Stimulated activated CD8-positive, alpha-beta memory T cell treated with anti-CD3 and anti-CD28 coated beads, Interleukin-15, amount 100 ng/mL, for 24 hours (primary cell): ENCODE measurements around the gene GSTO1.

Experiments
- DNase-seq: peaks from one replicate; pipeline ENCODE4 v3.0.0-alpha.2; 2020; ENCODE audit warnings: low read depth

The GSTO1 gene

DNA sequence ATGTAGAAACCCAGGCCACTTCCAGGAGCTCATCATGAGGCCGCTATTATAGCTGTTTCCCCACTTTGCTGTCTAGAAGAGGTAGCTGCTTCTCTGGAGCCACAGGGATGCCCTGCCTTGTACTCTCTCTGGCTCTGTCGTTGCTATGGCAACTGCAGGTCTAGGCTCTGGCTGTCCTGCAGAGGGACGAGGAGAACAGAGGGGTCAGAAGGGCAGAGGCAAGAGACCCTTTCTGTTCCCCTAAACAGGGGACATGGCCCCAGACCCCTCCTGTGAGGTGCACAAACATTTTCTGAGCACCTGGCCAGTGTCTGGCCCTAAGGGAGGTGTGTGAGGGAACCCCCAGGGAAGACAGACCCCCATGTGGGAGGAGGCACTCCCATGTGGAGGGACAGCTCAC, 52.2 kb downstream of the GSTO1 start:
- DNase-seq, result no peak

DNA sequence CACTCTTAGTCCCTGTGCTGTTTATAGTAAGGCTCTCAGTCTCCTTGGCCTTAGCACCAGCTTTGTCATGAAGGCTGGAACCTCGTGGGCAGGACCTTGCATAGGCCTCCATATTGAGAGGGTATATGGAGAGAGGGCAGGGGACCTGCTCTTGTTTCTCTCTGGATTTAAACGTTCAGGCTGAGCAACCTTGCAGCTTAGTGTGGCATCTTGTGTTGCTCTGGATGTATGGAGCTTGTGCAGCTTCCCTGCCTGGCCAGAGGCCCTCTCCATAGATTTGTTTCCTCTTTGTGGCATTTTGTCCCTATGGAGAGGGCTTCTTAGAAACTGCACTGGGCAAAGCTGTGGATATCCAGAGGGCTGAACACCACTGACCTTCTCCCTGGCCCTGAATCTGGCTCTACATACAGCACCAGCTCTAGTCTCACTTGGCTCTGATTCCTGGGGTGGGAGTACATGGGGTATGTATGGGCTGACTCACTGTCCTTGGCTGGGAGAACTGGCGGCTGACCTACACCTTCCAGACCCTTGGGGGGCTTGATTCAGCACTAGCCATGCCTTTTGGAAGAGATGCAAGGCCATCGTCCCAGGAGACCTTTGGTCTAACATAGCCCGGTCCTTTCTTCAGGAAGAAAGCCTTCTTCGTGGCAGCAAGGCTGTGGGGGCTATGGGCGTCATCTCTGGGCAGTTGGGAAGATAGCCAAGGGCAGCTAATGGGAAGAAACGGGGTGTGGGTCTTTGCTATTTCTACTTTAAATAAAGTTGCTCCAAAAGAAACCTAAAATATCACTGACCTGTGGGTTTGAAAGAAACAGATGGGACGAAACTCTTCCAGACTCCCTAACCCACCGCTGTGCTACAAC, 53.1 kb downstream of the GSTO1 start:
- DNase-seq, result no peak

DNA sequence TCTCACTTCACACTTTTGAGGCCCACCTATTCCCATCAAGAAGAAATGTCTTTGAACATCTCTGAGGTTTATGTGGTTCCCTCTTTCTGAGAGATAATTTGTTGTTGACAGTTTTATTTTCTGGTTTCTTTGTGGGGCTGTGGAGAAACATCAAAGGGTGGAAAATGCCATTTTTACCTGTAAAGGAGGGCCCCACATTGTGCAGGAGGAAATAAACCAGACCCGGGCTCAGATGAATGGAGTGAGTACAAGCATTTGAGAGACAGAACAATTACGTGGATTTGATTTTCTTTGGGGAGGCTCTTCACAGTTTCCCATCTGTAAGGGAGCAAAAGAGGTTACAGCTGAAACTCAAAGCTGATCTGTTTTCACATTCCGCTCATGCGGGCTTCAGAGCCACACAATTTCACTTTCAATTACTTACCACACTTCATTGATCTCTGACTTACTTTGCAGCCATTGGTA, 53.8 kb downstream of the GSTO1 start:
- no peak for DNase-seq

DNA sequence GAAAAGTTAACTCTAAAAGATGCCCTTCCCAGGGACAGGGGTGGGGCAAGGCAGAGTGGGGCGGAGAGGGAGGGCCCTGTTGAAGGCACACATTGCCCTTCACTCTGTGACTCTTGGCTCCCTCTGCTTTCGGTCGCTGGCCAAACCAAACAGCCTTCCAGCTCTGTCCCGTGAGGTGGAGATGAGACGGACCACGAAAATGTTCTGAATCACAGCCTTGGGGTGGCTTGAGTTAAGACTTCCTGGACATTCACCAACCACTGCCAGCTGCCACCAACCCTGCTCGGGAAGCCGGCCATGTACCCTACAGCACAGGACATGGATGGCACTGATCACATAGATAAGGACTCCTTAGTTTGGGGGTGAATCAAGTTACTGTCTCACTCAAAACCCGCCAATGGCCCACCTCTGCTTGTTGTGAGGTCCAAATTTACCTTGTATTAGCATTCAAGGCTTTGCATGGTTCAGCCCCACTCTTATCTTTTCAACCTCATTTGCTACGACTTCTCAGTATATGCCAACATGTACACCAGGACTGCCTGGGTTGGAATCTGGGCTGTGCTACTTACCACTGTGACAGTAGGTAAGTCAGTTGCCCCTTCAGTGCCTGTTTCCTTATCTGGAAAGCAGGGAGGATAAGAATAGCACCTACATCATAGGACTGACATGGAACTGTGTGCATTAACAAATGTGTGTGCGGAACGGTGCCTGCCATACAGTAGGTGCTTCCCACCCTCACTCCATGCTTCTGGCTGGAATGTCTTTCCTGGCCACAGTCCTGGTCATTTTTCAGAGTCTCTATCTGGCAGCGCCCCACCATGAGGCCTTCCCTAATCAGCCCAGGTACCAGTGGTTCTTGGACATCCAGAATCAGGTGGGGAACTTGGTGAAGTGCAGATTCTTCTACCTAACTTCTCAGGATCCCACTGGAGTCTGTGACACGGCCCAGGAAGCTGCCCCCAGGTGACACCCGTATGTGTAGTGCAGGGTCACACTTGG, 55.6 kb downstream of the GSTO1 start:
- no peak for DNase-seq

DNA sequence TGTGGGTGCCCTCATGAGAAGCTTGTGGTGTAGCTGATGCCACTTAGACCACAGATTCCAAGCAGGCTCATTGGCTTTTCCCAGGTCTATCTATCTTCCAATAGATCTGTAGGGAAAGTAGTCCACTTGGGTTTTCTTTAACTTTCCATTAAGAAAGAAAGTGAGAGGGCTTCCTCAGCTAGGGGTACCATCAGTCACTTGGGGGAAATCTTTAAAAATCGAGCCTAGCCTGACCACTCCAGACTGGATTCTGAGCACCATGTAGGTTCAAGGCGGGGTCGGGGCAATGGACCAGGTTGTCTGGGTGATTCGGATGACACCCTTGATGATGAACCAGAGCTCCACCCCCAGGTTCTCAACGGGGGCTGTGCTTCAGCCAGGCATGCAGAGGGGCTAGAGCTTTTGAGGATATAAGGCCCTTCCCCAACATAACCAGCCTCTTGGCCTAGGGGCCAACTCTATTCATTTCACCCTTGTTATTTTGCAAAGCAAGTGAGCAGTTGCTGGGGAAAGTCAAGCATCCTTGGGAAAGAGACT, 56.6 kb downstream of the GSTO1 start:
- DNase-seq, result no peak

DNA sequence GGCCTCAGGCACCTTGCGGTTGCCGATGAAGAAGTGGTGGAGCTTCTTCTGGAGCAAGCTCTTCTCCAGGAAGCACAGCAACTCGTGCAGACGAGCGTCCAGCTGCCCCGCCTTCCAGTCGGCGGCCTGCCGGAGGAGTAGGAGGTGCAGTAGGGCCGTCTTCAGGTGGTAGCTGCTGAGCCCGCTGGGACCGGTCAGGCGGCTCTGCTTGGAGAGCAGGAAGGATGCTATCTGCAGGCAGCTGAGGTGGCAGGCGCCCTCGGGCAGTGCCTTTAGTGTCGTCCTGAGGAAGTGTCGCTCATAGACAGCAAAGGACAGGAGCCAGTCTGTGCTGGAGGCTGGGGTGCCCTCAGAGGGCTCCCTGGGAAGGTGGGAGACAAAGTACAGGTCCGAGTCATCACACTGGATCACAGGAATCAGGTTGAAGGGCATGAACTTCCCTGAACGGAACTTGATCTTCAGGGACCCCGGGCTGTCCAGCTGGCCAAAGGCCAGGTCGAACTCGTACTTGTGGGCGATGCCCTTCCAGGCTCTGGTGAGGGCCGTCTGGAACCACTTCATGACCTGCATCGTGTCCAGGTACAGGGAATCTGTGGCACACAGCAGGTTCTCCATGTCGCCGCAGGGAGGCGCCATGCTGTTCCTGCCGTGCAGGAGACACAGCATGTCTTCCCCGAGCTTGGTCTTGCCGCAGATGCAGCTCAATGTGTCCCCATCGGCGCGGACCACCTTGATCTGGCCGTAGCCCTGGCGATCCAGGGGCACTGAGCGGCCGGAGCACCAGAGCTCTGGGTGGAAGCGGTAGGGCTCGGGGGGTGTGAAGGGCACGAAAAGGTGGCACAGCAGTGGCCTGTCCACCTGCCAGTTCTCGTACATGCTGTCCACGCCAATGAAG, 60.1 kb downstream of the GSTO1 start:
- DNase-seq, result no peak

DNA sequence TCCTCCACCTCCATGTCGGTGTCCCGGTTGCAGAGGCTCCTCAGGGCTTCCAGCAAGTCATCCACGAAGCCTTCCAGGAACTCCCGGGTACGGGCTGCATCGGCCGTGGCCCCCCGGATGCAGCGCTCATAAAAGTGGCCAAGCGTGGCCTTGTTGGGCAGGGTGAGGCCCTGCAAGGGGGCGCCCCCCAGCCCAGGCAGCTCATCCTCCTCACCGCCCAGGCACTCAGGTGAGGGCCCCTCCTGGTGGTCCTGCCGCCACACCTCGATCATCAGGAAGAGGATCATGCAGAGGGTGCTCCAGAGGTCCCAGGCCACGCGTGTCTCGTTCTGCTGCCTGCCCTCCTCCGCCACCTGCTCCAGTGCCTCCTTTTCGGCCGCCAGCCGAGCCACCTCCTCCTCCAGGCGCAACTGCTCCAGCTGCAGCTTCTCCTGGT, 60.8 kb downstream of the GSTO1 start:
- DNase-seq, result no peak

DNA sequence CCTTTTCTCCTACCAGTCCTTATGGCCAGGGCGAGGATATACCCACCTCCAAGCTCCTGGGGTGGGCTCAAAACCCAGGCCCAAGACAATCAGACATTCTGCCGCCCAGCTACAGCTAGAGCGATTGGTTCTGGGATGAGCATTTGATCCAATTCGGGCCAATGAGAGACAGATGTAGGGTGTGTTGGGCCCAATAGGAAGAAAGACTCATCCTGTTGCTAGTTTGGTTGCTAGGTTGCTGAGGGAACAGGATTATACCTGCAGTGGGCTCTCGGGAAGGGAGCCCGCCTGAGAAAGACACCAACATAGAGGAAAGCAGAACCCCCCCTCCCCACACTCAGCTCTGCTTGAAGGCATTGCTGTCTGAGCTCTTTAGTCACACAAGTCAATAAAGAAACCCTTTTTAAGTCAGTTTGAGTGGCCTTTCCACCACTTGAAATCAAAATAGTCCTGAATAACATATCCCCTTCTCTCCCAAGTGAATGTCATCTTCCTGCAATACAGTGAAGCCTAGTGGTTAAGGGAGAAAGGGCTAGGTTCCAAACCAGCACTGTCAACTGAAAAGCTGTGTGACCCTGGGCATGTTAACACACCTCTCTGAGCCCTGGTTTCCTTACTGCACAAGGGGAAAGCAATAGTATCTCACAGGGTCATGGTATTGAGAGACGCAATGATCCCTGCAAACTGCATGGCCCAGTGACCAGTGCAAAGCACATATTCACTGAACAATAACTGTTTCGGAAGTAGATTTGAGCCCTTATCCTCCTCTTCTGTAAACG, 61.8 kb downstream of the GSTO1 start:
- DNase-seq, result no peak
